Neural progenitor cell (in vitro differentiated cells): ENCODE results near the gene PTPN14. TPM values are rescaled to one million over a fixed set of nuclear protein-coding genes. Genes with fewer than 3 reads are reported as not detected.

Experiments used
- DNase-seq: peaks from one replicate; pipeline ENCODE4 v3.0.0-alpha.2; 2016; ENCODE audit warnings: low spot score
- H2AFZ ChIP-seq: fragments of 200-600 bp; sonication (generic); replicated peaks from 2 replicates; pipeline ENCODE4 v1.6.1; 2016; ENCODE audit warnings: antibody characterized with exemption
- H3F3A ChIP-seq: fragments of 200-600 bp; sonication (generic); 2 replicates; pipeline ENCODE4 v1.6.1; 2016; ENCODE audit warnings: antibody characterized with exemption, low read depth
- H3K27ac ChIP-seq: fragments of 200-600 bp; sonication (generic); 2 replicates; pipeline ENCODE4 v1.5.1; 2016; ENCODE audit warnings: mild to moderate bottlenecking
- H3K27me3 ChIP-seq: fragments of 200-600 bp; sonication (generic); 2 replicates; pipeline ENCODE4 v1.6.1; 2016; ENCODE audit warnings: mild to moderate bottlenecking, moderate library complexity
- H3K36me3 ChIP-seq: fragments of 200-600 bp; sonication (generic); 2 replicates; pipeline ENCODE4 v1.5.1; 2016
- H3K4me1 ChIP-seq: fragments of 200-600 bp; sonication (generic); 2 replicates; pipeline ENCODE4 v1.6.1; 2016; ENCODE audit warnings: mixed run types
- H3K4me2 ChIP-seq: fragments of 200-600 bp; sonication (generic); 2 replicates; pipeline ENCODE4 v1.6.1; 2016
- H3K4me3 ChIP-seq: fragments of 200-600 bp; sonication (generic); 2 replicates; pipeline ENCODE4 v1.5.1; 2016
- H3K79me2 ChIP-seq: fragments of 200-600 bp; sonication (generic); 2 replicates; pipeline ENCODE4 v1.6.1; 2016; ENCODE audit warnings: low read depth
- H3K9ac ChIP-seq: fragments of 200-600 bp; sonication (generic); 2 replicates; pipeline ENCODE4 v1.6.1; 2016
- H3K9me3 ChIP-seq: fragments of 200-600 bp; sonication (generic); 2 replicates; pipeline ENCODE4 v1.5.1; 2016; ENCODE audit warnings: low read depth
- H4K20me1 ChIP-seq: fragments of 200-600 bp; sonication (generic); 2 replicates; pipeline ENCODE4 v1.6.1; 2016; ENCODE audit warnings: low read depth
- H3K27ac Mint-ChIP-seq: 3 replicates; pipeline ENCODE4 v1.8.0; 2021; ENCODE audit warnings: mixed read lengths
- H3K27me3 Mint-ChIP-seq: 2 replicates; pipeline ENCODE4 v1.8.0; 2022; ENCODE audit warnings: low read depth, mild to moderate bottlenecking, inconsistent platforms, moderate library complexity, mixed read lengths; ENCODE audit not compliant: insufficient read depth
- H3K36me3 Mint-ChIP-seq: 3 replicates; pipeline ENCODE4 v1.8.0; 2021; ENCODE audit warnings: mixed read lengths
- H3K4me1 Mint-ChIP-seq: 3 replicates; pipeline ENCODE4 v1.8.0; 2021; ENCODE audit warnings: mixed read lengths
- H3K4me3 Mint-ChIP-seq: 3 replicates; pipeline ENCODE4 v1.8.0; 2021; ENCODE audit warnings: mild to moderate bottlenecking, moderate library complexity, mixed read lengths
- H3K9me3 Mint-ChIP-seq: 3 replicates; pipeline ENCODE4 v1.8.0; 2020; ENCODE audit warnings: mixed read lengths
- EZH2 ChIP-seq: fragments of 200-600 bp; sonication (generic); IDR thresholded peaks from 2 replicates; pipeline ENCODE4 v1.6.1; 2017; ENCODE audit warnings: antibody characterized with exemption, mild to moderate bottlenecking, moderate library complexity
- EZH2phosphoT487 ChIP-seq: fragments of 200-600 bp; sonication (generic); IDR thresholded peaks from 2 replicates; pipeline ENCODE4 v1.6.1; 2017; ENCODE audit warnings: antibody characterized with exemption
- total RNA-seq: library from RNA; depleted of rRNA; stranded (reverse); fragments of >200 nt; gene quantifications from 2 replicates; pipeline ENCODE4 v1.2.3, GENCODE V29; 2015; ENCODE audit warnings: low replicate concordance
- TF ChIP-seq, protein P1 (sequence below): fragments of 200-600 bp; sonication (generic); IDR thresholded peaks from 2 replicates; pipeline ENCODE4 v1.5.1; 2017; ENCODE audit warnings: antibody characterized with exemption, mild to moderate bottlenecking

PTPN14 gene
- total RNA-seq, 1 donor from 2014 or later = 28.3 TPM

DNA sequence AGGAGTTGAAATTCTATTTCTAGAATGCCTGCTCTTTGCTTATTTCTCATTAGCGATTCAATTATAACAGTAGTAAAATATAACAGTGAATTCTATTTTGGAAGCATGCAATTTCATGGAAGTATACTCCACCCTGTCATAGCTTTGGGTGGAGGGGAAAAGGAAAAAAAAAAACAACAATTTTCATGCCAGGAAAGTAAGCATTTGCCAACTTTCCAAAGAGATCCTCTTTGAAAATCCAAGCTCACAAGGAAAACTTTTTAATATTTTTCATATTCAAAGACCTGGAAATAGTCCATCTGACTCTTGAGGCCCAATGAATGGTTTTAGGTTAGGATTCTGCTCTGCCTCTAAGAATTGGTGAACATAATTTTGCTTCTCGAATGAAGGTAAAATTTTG, 134.5 kb downstream of the PTPN14 start:
- Mint-ChIP-seq H3K36me3 (peaks cover 3% of the 10 kb centered on the region), H3K27ac (no peak overlapping the region), H3K27me3 (no peaks in the 10 kb centered on the region), H3K4me1 (peaks cover 25% of the 10 kb centered on the region), H3K4me3 (no peak overlapping the region), H3K9me3 (no peaks in the 10 kb centered on the region)
- Histone ChIP-seq H3K4me2 (no peak overlapping the region), H3K9me3 (no peaks in the 10 kb centered on the region), H3K27ac (no peak overlapping the region), H4K20me1 (no peaks in the 10 kb centered on the region), H3K9ac (no peak overlapping the region), H3K4me3 (no peak overlapping the region), H3K4me1 (peaks cover 11% of the 10 kb centered on the region), H3K36me3 (no peaks in the 10 kb centered on the region), H3K79me2 (peaks cover 35% of the 10 kb centered on the region), H3K27me3 (no peaks in the 10 kb centered on the region), H3F3A (no peaks in the 10 kb centered on the region), H2AFZ (no peak overlapping the region)
- DNase-seq = no peak
- TF ChIP-seq EZH2 (no peak), EZH2phosphoT487 (no peak)
- TF ChIP-seq, protein P1, sequence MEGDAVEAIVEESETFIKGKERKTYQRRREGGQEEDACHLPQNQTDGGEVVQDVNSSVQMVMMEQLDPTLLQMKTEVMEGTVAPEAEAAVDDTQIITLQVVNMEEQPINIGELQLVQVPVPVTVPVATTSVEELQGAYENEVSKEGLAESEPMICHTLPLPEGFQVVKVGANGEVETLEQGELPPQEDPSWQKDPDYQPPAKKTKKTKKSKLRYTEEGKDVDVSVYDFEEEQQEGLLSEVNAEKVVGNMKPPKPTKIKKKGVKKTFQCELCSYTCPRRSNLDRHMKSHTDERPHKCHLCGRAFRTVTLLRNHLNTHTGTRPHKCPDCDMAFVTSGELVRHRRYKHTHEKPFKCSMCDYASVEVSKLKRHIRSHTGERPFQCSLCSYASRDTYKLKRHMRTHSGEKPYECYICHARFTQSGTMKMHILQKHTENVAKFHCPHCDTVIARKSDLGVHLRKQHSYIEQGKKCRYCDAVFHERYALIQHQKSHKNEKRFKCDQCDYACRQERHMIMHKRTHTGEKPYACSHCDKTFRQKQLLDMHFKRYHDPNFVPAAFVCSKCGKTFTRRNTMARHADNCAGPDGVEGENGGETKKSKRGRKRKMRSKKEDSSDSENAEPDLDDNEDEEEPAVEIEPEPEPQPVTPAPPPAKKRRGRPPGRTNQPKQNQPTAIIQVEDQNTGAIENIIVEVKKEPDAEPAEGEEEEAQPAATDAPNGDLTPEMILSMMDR = no peak

DNA sequence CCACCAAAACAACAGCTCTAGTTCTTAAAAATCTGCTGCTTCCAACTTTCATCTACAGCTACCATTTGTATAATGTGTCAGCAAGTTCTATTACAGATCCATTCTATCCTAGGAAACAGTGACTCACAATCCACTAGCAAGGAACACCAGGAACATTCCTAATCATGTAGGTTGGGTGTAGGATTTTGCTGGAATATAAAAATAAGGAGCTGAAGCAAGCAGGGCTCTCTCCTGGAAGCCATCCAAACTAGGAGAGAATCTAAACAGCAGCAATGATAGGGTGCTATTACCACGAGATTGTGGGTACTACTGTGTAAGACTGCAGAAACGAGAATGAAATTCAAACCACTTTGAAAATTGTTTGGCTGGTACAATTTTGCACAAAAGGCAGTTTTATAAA, 135.0 kb downstream of the PTPN14 start:
- Mint-ChIP-seq H3K9me3 (no peaks in the 10 kb centered on the region), H3K36me3 (peaks cover 3% of the 10 kb centered on the region), H3K4me3 (no peak overlapping the region), H3K4me1 (peaks cover 25% of the 10 kb centered on the region), H3K27me3 (no peaks in the 10 kb centered on the region), H3K27ac (no peak overlapping the region)
- no peak overlapping the region for H3K4me2 ChIP-seq
- H3K27me3 ChIP-seq = no peaks in the 10 kb centered on the region
- H3K9ac ChIP-seq = no peak overlapping the region
- no peak overlapping the region for H3K4me3 ChIP-seq
- TF ChIP-seq EZH2phosphoT487 (no peak), EZH2 (no peak)
- TF ChIP-seq, protein P1 = no peak
- no peak for DNase-seq
- peaks cover 35% of the 10 kb centered on the region for H3K79me2 ChIP-seq
- H3K4me1 ChIP-seq = peaks cover 11% of the 10 kb centered on the region
- no peaks in the 10 kb centered on the region for H4K20me1 ChIP-seq
- no peak overlapping the region for H3K27ac ChIP-seq
- H3K36me3 ChIP-seq = no peaks in the 10 kb centered on the region
- H3F3A ChIP-seq = no peaks in the 10 kb centered on the region
- no peaks in the 10 kb centered on the region for H3K9me3 ChIP-seq
- no peak overlapping the region for H2AFZ ChIP-seq

DNA sequence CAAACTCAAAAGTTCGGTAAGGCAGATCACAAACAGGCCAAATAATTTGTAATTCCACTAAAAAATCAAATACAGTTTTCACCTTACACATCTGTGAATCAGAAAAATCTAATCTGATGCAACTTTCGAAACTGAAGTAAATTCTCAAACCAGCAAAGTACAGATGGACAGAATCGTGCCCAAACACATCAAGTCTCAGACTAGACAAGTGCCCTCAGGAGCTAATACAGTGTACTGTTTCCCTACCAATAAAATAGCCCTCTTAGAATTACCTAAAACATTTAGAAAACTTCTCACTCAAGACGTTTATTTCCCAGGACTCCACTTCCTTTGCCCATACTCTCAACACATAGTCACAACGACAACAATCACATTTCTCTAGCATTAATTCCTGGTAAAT, 136.3 kb downstream of the PTPN14 start:
- H3K27ac Mint-ChIP-seq = no peak overlapping the region
- H3K4me1 Mint-ChIP-seq = peaks cover 23% of the 10 kb centered on the region

More for the DNA sequence above, 136.3 kb downstream of the PTPN14 start:
- TF ChIP-seq, protein P1 = no peak
- TF ChIP-seq EZH2phosphoT487 = no peak
- TF ChIP-seq EZH2 = no peak
- Mint-ChIP-seq H3K27me3 (no peaks in the 10 kb centered on the region), H3K9me3 (peaks cover 7% of the 10 kb centered on the region), H3K4me3 (no peak overlapping the region), H3K36me3 (peaks cover 11% of the 10 kb centered on the region)
- H3K79me2 ChIP-seq = peaks cover 27% of the 10 kb centered on the region
- H3K27me3 ChIP-seq = no peaks in the 10 kb centered on the region
- H3K27ac ChIP-seq = no peak overlapping the region
- H3K9me3 ChIP-seq = no peaks in the 10 kb centered on the region
- H3K4me3 ChIP-seq = no peak overlapping the region
- H3K4me1 ChIP-seq = peaks cover 10% of the 10 kb centered on the region
- H3K4me2 ChIP-seq = no peak overlapping the region
- no peaks in the 10 kb centered on the region for H3F3A ChIP-seq
- no peak for DNase-seq
- no peaks in the 10 kb centered on the region for H4K20me1 ChIP-seq
- H3K36me3 ChIP-seq = no peaks in the 10 kb centered on the region
- no peak overlapping the region for H3K9ac ChIP-seq
- no peak overlapping the region for H2AFZ ChIP-seq
